Measurements from ENCODE around the gene PLCZ1.
"Not testable (repeated sequence)": the region's sequence is repeated elsewhere in the genome, so short reads cannot be mapped to it uniquely, and the experiment has no call there.

The PLCZ1 gene
- total RNA-seq = 0 to 0.13 (median 0) reads per million in 9 experiments

GRCh38 chr12:18737819-18738218 is at the start of gene PLCZ1, which contains the start of gene CAPZA3:
TSS of gene PLCZ1 (minus strand) at chr12:18738012. CDS start at chr12:18737371, 641 bp downstream.
TSS of gene CAPZA3 (plus strand) at chr12:18738119. CDS start at chr12:18738269, 150 bp downstream.
- H3K4me3 Mint-ChIP-seq = no peak within 1 kb of the TSS
- DNase-seq (no peak), ATAC-seq (replicated peaks) (no peak)
- peaks cover 0 to 2% of the 10 kb centered on the region in 2 donors for H3K9me3 Mint-ChIP-seq
- no peaks in the 10 kb centered on the region for H3K4me1 Mint-ChIP-seq (ENCODE audit: low read depth in 2 of 2)
- no peak within 1 kb of the TSS for H3K27ac Mint-ChIP-seq
- no peaks in the 10 kb centered on the region for H3K36me3 Mint-ChIP-seq (ENCODE audit: insufficient read depth)
- H3K27me3 Mint-ChIP-seq = no peaks in the 10 kb centered on the region

- not testable (repeated sequence) for H3K9me3 Mint-ChIP-seq; DNase-seq; H3K27ac Mint-ChIP-seq; H3K27me3 Mint-ChIP-seq; H3K4me1 Mint-ChIP-seq (ENCODE audit: low read depth in 2 of 2); H3K4me3 Mint-ChIP-seq; ATAC-seq (replicated peaks); H3K36me3 Mint-ChIP-seq (ENCODE audit: insufficient read depth)
Measured at GRCh38 chr12:18785465-18785864, 47.7 kb upstream of the PLCZ1 start.

GRCh38 chr12:18782827-18783226 is 45.0 kb upstream of the PLCZ1 start:
- no peak overlapping the region for H3K4me3 Mint-ChIP-seq
- H3K36me3 Mint-ChIP-seq (ENCODE audit: insufficient read depth) = no peaks in the 10 kb centered on the region
- DNase-seq = no peak
- peaks cover 8 to 10% of the 10 kb centered on the region in 2 donors for H3K9me3 Mint-ChIP-seq
- H3K27ac Mint-ChIP-seq = no peak overlapping the region
- ATAC-seq (replicated peaks) = no peak
- no peaks in the 10 kb centered on the region for H3K27me3 Mint-ChIP-seq
- H3K4me1 Mint-ChIP-seq (ENCODE audit: low read depth in 2 of 2) = no peaks in the 10 kb centered on the region

- H3K4me3 Mint-ChIP-seq; H3K4me1 Mint-ChIP-seq (ENCODE audit: low read depth in 2 of 2); DNase-seq; ATAC-seq (replicated peaks); H3K27ac Mint-ChIP-seq; H3K36me3 Mint-ChIP-seq (ENCODE audit: insufficient read depth); H3K27me3 Mint-ChIP-seq: not testable (repeated sequence)
- peaks cover 10 to 14% of the 10 kb centered on the region in 2 donors for H3K9me3 Mint-ChIP-seq
Measured at GRCh38 chr12:18766479-18766878, 28.7 kb upstream of the PLCZ1 start.

- H3K27ac Mint-ChIP-seq = no peak overlapping the region
- H3K4me3 Mint-ChIP-seq = no peak overlapping the region
- ATAC-seq (replicated peaks) (no peak), DNase-seq (no peak)
- H3K27me3 Mint-ChIP-seq = no peaks in the 10 kb centered on the region
- no peaks in the 10 kb centered on the region for H3K36me3 Mint-ChIP-seq (ENCODE audit: insufficient read depth)
- H3K9me3 Mint-ChIP-seq = peaks cover 0 to 3% of the 10 kb centered on the region in 2 donors
- no peaks in the 10 kb centered on the region for H3K4me1 Mint-ChIP-seq (ENCODE audit: low read depth in 2 of 2)
Measured at GRCh38 chr12:18755341-18755740, 17.5 kb upstream of the PLCZ1 start.

- Mint-ChIP-seq H3K4me3 (no peak overlapping the region), H3K27ac (no peak overlapping the region)
- no peak for ATAC-seq (replicated peaks)
Measured at GRCh38 chr12:18754124-18754707, 16.4 kb upstream of the PLCZ1 start.

GRCh38 chr12:18753481-18754123 is 15.8 kb upstream of the PLCZ1 start:
- ATAC-seq (replicated peaks) = no peak
- no peak overlapping the region for H3K27ac Mint-ChIP-seq
- DNase-seq = no peak

More at GRCh38 chr12:18754124-18754707, 16.4 kb upstream of the PLCZ1 start:
- DNase-seq = no peak
- Mint-ChIP-seq H3K4me1 (ENCODE audit: low read depth in 2 of 2) (no peaks in the 10 kb centered on the region), H3K9me3 (peaks cover 0 to 3% of the 10 kb centered on the region in 2 donors), H3K36me3 (ENCODE audit: insufficient read depth) (no peaks in the 10 kb centered on the region), H3K27me3 (no peaks in the 10 kb centered on the region)

GRCh38 chr12:18752947-18753346 is 15.1 kb upstream of the PLCZ1 start:
- DNase-seq = no peak
- H3K36me3 Mint-ChIP-seq (ENCODE audit: insufficient read depth) = no peaks in the 10 kb centered on the region
- no peaks in the 10 kb centered on the region for H3K4me1 Mint-ChIP-seq (ENCODE audit: low read depth in 2 of 2)
- H3K27ac Mint-ChIP-seq = no peak overlapping the region
- no peak for ATAC-seq (replicated peaks)
- H3K4me3 Mint-ChIP-seq = no peak overlapping the region
- peaks cover 0 to under 1% of the 10 kb centered on the region in 2 donors for H3K9me3 Mint-ChIP-seq
- no peaks in the 10 kb centered on the region for H3K27me3 Mint-ChIP-seq

More at GRCh38 chr12:18753481-18754123, 15.8 kb upstream of the PLCZ1 start:
- Mint-ChIP-seq H3K9me3 (peaks cover 0 to 3% of the 10 kb centered on the region in 2 donors), H3K4me3 (no peak overlapping the region), H3K4me1 (ENCODE audit: low read depth in 2 of 2) (no peaks in the 10 kb centered on the region), H3K27me3 (no peaks in the 10 kb centered on the region), H3K36me3 (ENCODE audit: insufficient read depth) (no peaks in the 10 kb centered on the region)

- DNase-seq (no peak), ATAC-seq (replicated peaks) (no peak)
- no peak overlapping the region for H3K4me3 Mint-ChIP-seq
- no peaks in the 10 kb centered on the region for H3K9me3 Mint-ChIP-seq
- no peak overlapping the region for H3K27ac Mint-ChIP-seq
- H3K4me1 Mint-ChIP-seq (ENCODE audit: low read depth in 2 of 2) = no peaks in the 10 kb centered on the region
- no peaks in the 10 kb centered on the region for H3K27me3 Mint-ChIP-seq
- H3K36me3 Mint-ChIP-seq (ENCODE audit: insufficient read depth) = no peaks in the 10 kb centered on the region
Measured at GRCh38 chr12:18752280-18752920, 14.6 kb upstream of the PLCZ1 start.

GRCh38 chr12:18751866-18752265 is 14.1 kb upstream of the PLCZ1 start:
- Mint-ChIP-seq H3K36me3 (ENCODE audit: insufficient read depth) (no peaks in the 10 kb centered on the region), H3K4me1 (ENCODE audit: low read depth in 2 of 2) (no peaks in the 10 kb centered on the region), H3K27ac (no peak overlapping the region), H3K4me3 (no peak overlapping the region), H3K9me3 (no peaks in the 10 kb centered on the region), H3K27me3 (no peaks in the 10 kb centered on the region)
- DNase-seq (no peak), ATAC-seq (replicated peaks) (no peak)

- Mint-ChIP-seq H3K27ac (no peak overlapping the region), H3K4me1 (ENCODE audit: low read depth in 2 of 2) (no peaks in the 10 kb centered on the region), H3K27me3 (no peaks in the 10 kb centered on the region), H3K9me3 (peaks cover 0 to 2% of the 10 kb centered on the region in 2 donors), H3K4me3 (no peak overlapping the region), H3K36me3 (ENCODE audit: insufficient read depth) (no peaks in the 10 kb centered on the region)
- ATAC-seq (replicated peaks) (no peak), DNase-seq (no peak)
Measured at GRCh38 chr12:18750085-18750484, 12.3 kb upstream of the PLCZ1 start.

GRCh38 chr12:18749386-18749957 is 11.7 kb upstream of the PLCZ1 start:
- H3K4me1 Mint-ChIP-seq (ENCODE audit: low read depth in 2 of 2) = no peaks in the 10 kb centered on the region
- DNase-seq = no peak
- no peaks in the 10 kb centered on the region for H3K36me3 Mint-ChIP-seq (ENCODE audit: insufficient read depth)
- H3K4me3 Mint-ChIP-seq = no peak overlapping the region
- no peaks in the 10 kb centered on the region for H3K27me3 Mint-ChIP-seq
- ATAC-seq (replicated peaks) = no peak
- peaks cover 0 to 2% of the 10 kb centered on the region in 2 donors for H3K9me3 Mint-ChIP-seq
- H3K27ac Mint-ChIP-seq = no peak overlapping the region

- Mint-ChIP-seq H3K9me3 (peaks cover 0 to 2% of the 10 kb centered on the region in 2 donors), H3K4me1 (ENCODE audit: low read depth in 2 of 2) (no peaks in the 10 kb centered on the region), H3K4me3 (no peak overlapping the region), H3K27me3 (no peaks in the 10 kb centered on the region), H3K36me3 (ENCODE audit: insufficient read depth) (no peaks in the 10 kb centered on the region), H3K27ac (no peak overlapping the region)
- DNase-seq (no peak), ATAC-seq (replicated peaks) (no peak)
Measured at GRCh38 chr12:18747895-18748294, 10.1 kb upstream of the PLCZ1 start.
